Measurements from ENCODE around the gene DAAM1.

Gene DAAM1

GRCh38 chr14:59296508-59296907 lies 108.0 kb downstream of the DAAM1 start:
- Histone ChIP-seq H3K4me1 (peaks cover 20 to 74% (median 63%) of the 10 kb centered on the region in 10 experiments), H3K27me3 (no peaks in the 10 kb centered on the region), H3K27ac (peak overlapping the region in 5 of 11 experiments; percentile 29 to 88 (median 86); a peak in 10 of 22 replicates), H4K20me1 (no peaks in the 10 kb centered on the region), H3K4me2 (peak overlapping the region in 10 of 11 experiments; percentile 21 to 85 (median 73); a peak in 18 of 22 replicates), H3K9me3 (replicated peaks in 1 of 11) (no peaks in the 10 kb centered on the region), H3K4me3 (no peak overlapping the region), H3K9ac (peak overlapping the region in 1 of 11 experiments; percentile 44; a peak in 1 of 22 replicates), H3K36me3 (peaks cover 8 to 26% (median 19%) of the 10 kb centered on the region in 11 experiments; a peak in 17 of 22 replicates)
- no peak for TF ChIP-seq Cebpa-rat (IDR thresholded peaks at IDR 0.05)

GRCh38 chr14:59297071-59297776 lies 108.8 kb downstream of the DAAM1 start:
- peaks cover 27 to 81% (median 70%) of the 10 kb centered on the region in 10 experiments for H3K4me1 ChIP-seq
- no peaks in the 10 kb centered on the region for H3K27me3 ChIP-seq
- H4K20me1 ChIP-seq = no peaks in the 10 kb centered on the region
- no peaks in the 10 kb centered on the region for H3K9me3 ChIP-seq (replicated peaks in 1 of 11)
- peak overlapping the region in 2 of 10 experiments; percentile 8 to 9; a peak in 2 of 20 replicates for H3K4me3 ChIP-seq
- H3K36me3 ChIP-seq = peaks cover 1 to 19% (median 12%) of the 10 kb centered on the region in 11 experiments; a peak in 14 of 22 replicates
- peak overlapping the region in 2 of 11 experiments; percentile 5 to 44; a peak in 3 of 22 replicates for H3K9ac ChIP-seq
- H3K4me2 ChIP-seq = peak overlapping the region; percentile 21 to 85 (median 72); a peak in 21 of 22 replicates
- no peak for TF ChIP-seq Cebpa-rat (IDR thresholded peaks at IDR 0.05)
- peak overlapping the region in 6 of 11 experiments; percentile 36 to 88 (median 85); a peak in 10 of 22 replicates for H3K27ac ChIP-seq

- Histone ChIP-seq H3K36me3 (no peaks in the 10 kb centered on the region), H3K27ac (peak overlapping the region in 6 of 11 experiments; percentile 40 to 88 (median 85); a peak in 10 of 22 replicates), H3K9ac (no peak overlapping the region; a peak in 1 of 22 replicates), H3K4me1 (peaks cover 28 to 100% (median 87%) of the 10 kb centered on the region in 10 experiments), H4K20me1 (no peaks in the 10 kb centered on the region), H3K4me3 (no peak overlapping the region), H3K9me3 (replicated peaks in 1 of 11) (peaks cover 0 to 2% (median 0%) of the 10 kb centered on the region in 11 experiments; a peak in 1 of 22 replicates), H3K27me3 (no peaks in the 10 kb centered on the region), H3K4me2 (peak overlapping the region in 9 of 11 experiments; percentile 4 to 85 (median 49); a peak in 16 of 22 replicates)
- no peak for TF ChIP-seq Cebpa-rat (IDR thresholded peaks at IDR 0.05)
Measured at GRCh38 chr14:59299731-59300130, 111.3 kb downstream of the DAAM1 start.

DNA sequence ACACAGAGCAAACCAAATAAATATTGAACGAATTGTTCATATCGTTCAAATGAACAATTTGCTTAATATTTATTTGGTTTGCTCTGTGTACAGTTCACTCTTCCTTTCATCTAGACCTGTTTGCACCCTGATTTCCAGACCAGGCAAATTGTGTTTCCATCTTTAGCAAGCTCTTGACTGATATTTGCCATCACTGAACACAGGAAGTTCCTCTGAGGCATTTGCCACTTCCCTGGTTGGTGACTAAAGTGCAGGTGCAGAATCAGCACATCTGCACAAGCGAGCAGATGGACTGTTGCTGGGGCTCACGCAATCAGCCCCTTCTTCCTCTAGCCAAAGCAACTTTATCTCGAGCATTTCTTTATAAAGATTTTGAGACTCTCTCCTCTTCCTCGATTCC lies 112.9 kb downstream of the DAAM1 start:
- H3K4me2 ChIP-seq = peak overlapping the region; percentile 59 to 85 (median 77)
- H3K36me3 ChIP-seq = no peaks in the 10 kb centered on the region
- TF ChIP-seq Cebpa-rat (IDR thresholded peaks at IDR 0.05) = peak in 4 of 11 experiments; percentile 80 to 95 (median 88); a peak in 8 of 22 replicates
- H4K20me1 ChIP-seq = no peaks in the 10 kb centered on the region
- H3K4me1 ChIP-seq = peaks cover 28 to 100% (median 94%) of the 10 kb centered on the region in 10 experiments
- H3K9ac ChIP-seq = peak overlapping the region in 7 of 11 experiments; percentile 14 to 72 (median 67); a peak in 11 of 22 replicates
- H3K27me3 ChIP-seq = no peaks in the 10 kb centered on the region
- no peak overlapping the region; a peak in 1 of 20 replicates for H3K4me3 ChIP-seq
- peaks cover 0 to 2% (median 0%) of the 10 kb centered on the region in 11 experiments; a peak in 1 of 22 replicates for H3K9me3 ChIP-seq (replicated peaks in 1 of 11)
- H3K27ac ChIP-seq = peak overlapping the region in 8 of 11 experiments; percentile 38 to 88 (median 78); a peak in 16 of 22 replicates

DNA sequence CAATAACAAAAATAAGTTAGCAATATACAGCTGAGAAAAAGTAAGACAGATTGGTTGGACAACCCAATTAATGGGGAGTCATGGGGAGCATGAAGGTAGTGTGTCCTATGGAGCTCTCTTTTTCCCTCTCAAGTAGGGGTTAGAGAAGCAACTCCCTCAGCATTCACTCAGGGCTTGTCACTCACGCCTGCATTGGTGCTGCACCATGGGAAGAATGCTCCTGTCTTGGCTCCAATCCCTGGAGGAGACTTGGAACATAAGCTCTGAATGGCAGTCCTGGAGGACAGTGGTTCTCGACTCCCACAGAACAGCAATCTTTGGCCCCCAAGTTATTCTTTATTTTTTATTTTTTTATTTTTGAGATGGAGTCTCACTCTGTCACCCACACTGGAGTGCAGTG lies 113.8 kb downstream of the DAAM1 start:
- H3K36me3 ChIP-seq = no peaks in the 10 kb centered on the region
- TF ChIP-seq Cebpa-rat (IDR thresholded peaks at IDR 0.05) = no peak
- H4K20me1 ChIP-seq = no peaks in the 10 kb centered on the region
- peak overlapping the region in 4 of 11 experiments; percentile 67 to 72 (median 72); a peak in 8 of 22 replicates for H3K9ac ChIP-seq
- peaks cover 0 to 2% (median 0%) of the 10 kb centered on the region in 11 experiments; a peak in 1 of 22 replicates for H3K9me3 ChIP-seq (replicated peaks in 1 of 11)
- no peaks in the 10 kb centered on the region for H3K27me3 ChIP-seq
- H3K4me3 ChIP-seq = no peak overlapping the region
- H3K27ac ChIP-seq = peak overlapping the region in 8 of 11 experiments; percentile 38 to 88 (median 78); a peak in 16 of 22 replicates
- peak overlapping the region; percentile 59 to 85 (median 77); a peak in 21 of 22 replicates for H3K4me2 ChIP-seq
- H3K4me1 ChIP-seq = peaks cover 33 to 99% (median 92%) of the 10 kb centered on the region in 10 experiments

DNA sequence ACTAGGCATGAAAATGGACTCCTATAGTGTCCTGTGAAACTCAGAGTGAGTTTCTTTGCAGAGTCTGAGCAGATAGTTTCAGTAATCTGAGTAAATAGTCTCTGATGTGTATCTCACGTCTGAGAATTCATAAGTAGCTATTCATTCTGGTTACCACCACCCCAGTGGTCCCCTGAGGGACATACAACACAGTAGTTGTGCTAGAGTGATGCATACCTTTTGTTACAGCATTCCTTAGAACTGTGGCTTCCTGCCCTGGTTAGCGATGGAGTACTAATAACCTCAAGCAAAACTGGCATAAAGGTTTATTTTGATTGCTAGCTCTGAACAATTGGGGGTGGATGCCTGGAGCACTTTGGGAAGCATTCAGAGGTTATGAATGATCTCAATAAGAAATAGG lies 114.7 kb downstream of the DAAM1 start:
- Histone ChIP-seq H3K27me3 (no peaks in the 10 kb centered on the region), H3K9me3 (replicated peaks in 1 of 11) (peaks cover 0 to 2% (median 0%) of the 10 kb centered on the region in 11 experiments; a peak in 1 of 22 replicates), H3K4me2 (peak overlapping the region in 9 of 11 experiments; percentile 67 to 85 (median 79); a peak in 17 of 22 replicates), H3K27ac (peak overlapping the region in 5 of 11 experiments; percentile 72 to 88 (median 86); a peak in 9 of 22 replicates), H4K20me1 (no peaks in the 10 kb centered on the region), H3K9ac (peak overlapping the region in 4 of 11 experiments; percentile 3 to 72 (median 53); a peak in 3 of 22 replicates), H3K4me1 (peaks cover 26 to 92% (median 84%) of the 10 kb centered on the region in 10 experiments), H3K36me3 (no peaks in the 10 kb centered on the region), H3K4me3 (no peak overlapping the region)
- TF ChIP-seq Cebpa-rat (IDR thresholded peaks at IDR 0.05) = no peak

GRCh38 chr14:59305231-59305630 lies 116.8 kb downstream of the DAAM1 start:
- Histone ChIP-seq H3K36me3 (no peaks in the 10 kb centered on the region), H3K27ac (peak overlapping the region in 3 of 11 experiments; percentile 2 to 88 (median 27); a peak in 5 of 22 replicates), H3K4me1 (peaks cover 34 to 92% (median 84%) of the 10 kb centered on the region in 10 experiments), H4K20me1 (no peaks in the 10 kb centered on the region), H3K9me3 (replicated peaks in 1 of 11) (peaks cover 0 to 2% (median 0%) of the 10 kb centered on the region in 11 experiments; a peak in 1 of 22 replicates), H3K4me3 (no peak overlapping the region), H3K9ac (no peak overlapping the region), H3K4me2 (peak overlapping the region in 8 of 11 experiments; percentile 35 to 68 (median 61); a peak in 16 of 22 replicates), H3K27me3 (no peaks in the 10 kb centered on the region)
- TF ChIP-seq Cebpa-rat (IDR thresholded peaks at IDR 0.05) = no peak

DNA sequence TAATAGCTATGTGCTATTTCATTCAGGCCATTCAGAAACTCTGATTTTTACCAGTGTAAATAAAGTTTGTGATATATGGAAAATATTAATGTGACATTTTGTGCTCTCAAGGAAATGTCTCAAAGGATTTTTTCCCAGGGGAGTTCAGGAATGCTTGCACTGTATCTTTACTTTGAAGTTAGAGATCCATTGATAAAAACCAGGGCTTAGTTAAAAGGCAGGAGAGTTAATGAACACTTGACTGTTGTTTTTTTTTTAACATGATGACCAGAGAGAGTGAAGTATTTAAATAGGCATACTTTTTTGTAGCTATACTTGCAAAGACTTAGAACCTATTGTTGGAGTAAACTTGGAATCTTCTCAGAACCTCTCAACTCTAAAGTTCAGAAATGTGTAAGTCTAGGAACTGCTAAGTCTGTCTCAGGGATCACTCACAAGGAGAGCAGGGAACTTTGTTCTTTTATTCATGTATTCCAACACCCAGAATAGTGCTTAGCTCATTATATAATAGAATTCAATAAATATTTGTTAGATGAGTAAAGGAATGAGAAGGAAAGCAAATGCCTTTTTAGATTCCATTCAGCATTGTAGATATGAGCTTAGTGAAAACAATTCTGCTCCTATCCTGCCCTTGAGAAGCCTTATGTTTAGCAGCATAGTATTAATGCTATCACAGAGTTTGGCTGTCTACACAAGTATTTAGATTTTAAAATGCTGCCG lies 117.5 kb downstream of the DAAM1 start:
- Histone ChIP-seq H3K4me3 (no peak overlapping the region), H3K4me1 (peaks cover 38 to 92% (median 84%) of the 10 kb centered on the region in 10 experiments)

More for the DNA sequence above, 117.5 kb downstream of the DAAM1 start:
- peak overlapping the region in 10 of 11 experiments; percentile 11 to 68 (median 52); a peak in 17 of 22 replicates for H3K4me2 ChIP-seq
- H3K9ac ChIP-seq = no peak overlapping the region
- no peaks in the 10 kb centered on the region for H3K36me3 ChIP-seq
- peak overlapping the region in 4 of 11 experiments; percentile 16 to 88 (median 30); a peak in 4 of 22 replicates for H3K27ac ChIP-seq
- TF ChIP-seq Cebpa-rat (IDR thresholded peaks at IDR 0.05) = no peak
- H4K20me1 ChIP-seq = no peaks in the 10 kb centered on the region
- H3K9me3 ChIP-seq (replicated peaks in 1 of 11) = peaks cover 0 to 2% (median 0%) of the 10 kb centered on the region in 11 experiments; a peak in 1 of 22 replicates
- H3K27me3 ChIP-seq = no peaks in the 10 kb centered on the region
